ENCODE measurements around the gene PRKCB. TPM values are rescaled to one million over a fixed set of nuclear protein-coding genes. Genes with fewer than 3 reads are reported as not detected.

Gene PRKCB
- total and polyA plus RNA-seq, 2 of the 8 experiments (the other 6 are each of a cell fraction or from before 2014, with no cell fraction given), result 7.1 to 12.1 TPM

DNA sequence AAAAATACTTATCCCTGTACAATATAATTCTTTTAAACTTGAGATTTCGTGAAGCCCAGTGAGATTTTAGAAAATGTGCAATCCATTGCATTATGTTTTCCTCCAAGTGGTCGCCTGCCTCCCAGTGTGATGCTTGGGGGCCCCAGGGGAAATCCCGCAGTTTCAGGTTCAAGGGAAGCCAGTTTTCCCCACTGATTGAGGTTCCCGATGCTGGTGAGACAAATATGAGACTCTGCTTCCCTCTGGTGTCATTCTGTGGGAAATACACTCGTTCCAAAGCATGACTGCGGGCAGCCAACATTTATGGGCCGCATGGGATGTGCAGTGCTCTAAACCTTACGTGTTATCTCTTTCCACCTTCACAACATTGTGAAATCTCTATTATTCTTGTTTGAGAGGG lies 200.8 kb downstream of the PRKCB start:
- Histone ChIP-seq H2BK5ac (ENCODE audit: low read depth, low read length) (no peak overlapping the region), H3K14ac (ENCODE audit: insufficient read length) (no peak overlapping the region), H3K56ac (replicated peaks; ENCODE audit: insufficient read length, low read depth, low read length) (no peak overlapping the region), H3K9me3 (ENCODE audit: insufficient read depth in 2 of 2, low read depth in 1 of 2, low read length in 1 of 2) (no peaks in the 10 kb centered on the region), H2BK15ac (ENCODE audit: low read length) (no peak overlapping the region), H2AFZ (ENCODE audit: low read length) (no peak overlapping the region), H3K4me2 (ENCODE audit: insufficient read depth in 1 of 2, low read depth in 2 of 2, low read length in 2 of 2) (no peak overlapping the region), H3K4me1 (replicated peaks in 1 of 4; ENCODE audit: control insufficient read depth in 3 of 4, insufficient read depth in 4 of 4, low read length in 3 of 4) (no peaks in the 10 kb centered on the region; a peak in 1 of 7 replicates), H3K9ac (replicated peaks in 1 of 4; ENCODE audit: extremely low read depth in 1 of 4, low read depth in 3 of 4, low read length in 3 of 4) (no peak overlapping the region), H2BK120ac (replicated peaks; ENCODE audit: low read depth, low read length) (no peak overlapping the region), H3K36me3 (ENCODE audit: control insufficient read depth in 2 of 4, insufficient read depth in 4 of 4, low read length in 3 of 4) (no peaks in the 10 kb centered on the region), H3K79me2 (ENCODE audit: control insufficient read depth in 1 of 2, insufficient read depth in 2 of 2, low read length in 2 of 2) (no peaks in the 10 kb centered on the region), H3K4ac (replicated peaks; ENCODE audit: insufficient read length, low read depth, low read length) (no peak overlapping the region), H3K27me3 (replicated peaks in 1 of 4; ENCODE audit: control insufficient read depth in 3 of 4, extremely low read depth in 1 of 4, insufficient read depth in 3 of 4, low read length in 3 of 4) (no peaks in the 10 kb centered on the region), H3K18ac (ENCODE audit: extremely low read depth, low read length) (no peak overlapping the region), H4K5ac (ENCODE audit: insufficient read length, low read depth, low read length) (no peak overlapping the region), H4K20me1 (replicated peaks in 1 of 2; ENCODE audit: control insufficient read depth in 1 of 2, insufficient read depth in 2 of 2, low read length in 2 of 2) (no peaks in the 10 kb centered on the region), H2AK5ac (ENCODE audit: low read depth, low read length) (no peak overlapping the region), H4K8ac (ENCODE audit: extremely low read depth, insufficient read depth, low read length) (no peak overlapping the region), H2BK20ac (ENCODE audit: low read length) (no peak overlapping the region), H2BK12ac (ENCODE audit: low read depth, low read length) (no peak overlapping the region), H3K27ac (ENCODE audit: low read depth, low read length) (no peak overlapping the region), H3K23me2 (ENCODE audit: low read depth, low read length) (no peaks in the 10 kb centered on the region), H3K79me1 (ENCODE audit: low read depth, low read length) (no peaks in the 10 kb centered on the region), H3K23ac (ENCODE audit: insufficient read length) (no peak overlapping the region), H4K91ac (replicated peaks; ENCODE audit: insufficient read length, low read length) (no peak overlapping the region), H3K4me3 (ENCODE audit: extremely low read depth in 1 of 4, insufficient read depth in 2 of 4, low read depth in 3 of 4, low read length in 4 of 4) (no peak overlapping the region)
- peak; percentile 89 for FAIRE-seq
- peak; percentile 62 to 89 (median 87) for TF ChIP-seq CTCF (IDR thresholded peaks at IDR 0.05; ENCODE audit: control extremely low read depth in 1 of 3, insufficient read depth in 1 of 3, low read depth in 1 of 3, low read length in 3 of 3)
- no peak for TF ChIP-seq CEBPB (IDR thresholded peaks at IDR 0.05; ENCODE audit: low read depth, low read length)
- TF ChIP-seq RAD21 (IDR thresholded peaks at IDR 0.05 in 1 of 2, conservative IDR thresholded peaks at IDR 0.05 in 1 of 2; ENCODE audit: low read depth in 2 of 2, low read length in 2 of 2), result peak; percentile 98 to 99
- 41% methylated on average over 8 of the region's 8 CpGs; no CpG with 5 or more reads in 1 of the 2 experiments for WGBS, 2 experiments (ENCODE audit: extremely low coverage in 1 of 2, insufficient coverage in 1 of 2, insufficient read length in 1 of 2, insufficient replicate concordance in 2 of 2, low coverage in 1 of 2, low lambda C conversion rate in 2 of 2, missing lambda C conversion rate in 1 of 2)
- POLR2A ChIA-PET (ENCODE audit: partially characterized antibody), result interaction anchor here (0.7 to 1.1 kb wide), 2 partner anchors 26 to 416 kb away, joined by 3 to 4 read pairs; no protein-coding TSS in a partner anchor
- DNase-seq (ENCODE audit: low read depth in 1 of 2, low spot score in 2 of 2), result peak in 1 of 2 experiments; percentile 70
- CTCF ChIA-PET (ENCODE audit: partially characterized antibody), result interaction anchor here (0.6 to 6.1 kb wide), 47 partner anchors 9 to 554 kb away, joined by 3 to 45 read pairs (median 4); partner anchors contain the start of gene CHP2
